T-helper 17 cell (primary cell): ENCODE results near the gene COL18A1. TPM values are rescaled to one million over a fixed set of nuclear protein-coding genes. Genes with fewer than 3 reads are reported as not detected.
"Not testable (repeated sequence)": the region's sequence is repeated elsewhere in the genome, so short reads cannot be mapped to it uniquely, and the experiment has no call there.

Experiments
- ATAC-seq: fragments of 150-1000 bp; cut with Tn5 transposase; 2 replicates; pipeline ENCODE4 v1.10.0; 2021; ENCODE audit warnings: mild to moderate bottlenecking, moderate library complexity
- DNase-seq, 3 donors: peaks; one replicate each; pipeline versions ENCODE4 v3.0.0 to v3.0.0-alpha.2; 2020 to 2021
- H3K9me3 ChIP-seq: one replicate; pipeline ENCODE4 v1.7.0; 2013; ENCODE audit warnings: low read length, mild to moderate bottlenecking; ENCODE audit not compliant: control insufficient read depth, poor library complexity, severe bottlenecking
- H3K27ac Mint-ChIP-seq: one replicate; pipeline ENCODE4 v1.8.0; 2022; ENCODE audit warnings: mild to moderate bottlenecking, moderate library complexity, mixed read lengths
- H3K27me3 Mint-ChIP-seq: one replicate; pipeline ENCODE4 v1.8.0; 2022; ENCODE audit warnings: mixed read lengths
- H3K36me3 Mint-ChIP-seq: one replicate; pipeline ENCODE4 v1.8.0; 2022; ENCODE audit warnings: low read depth, mixed read lengths
- H3K4me1 Mint-ChIP-seq: one replicate; pipeline ENCODE4 v1.8.0; 2022; ENCODE audit warnings: mild to moderate bottlenecking, mixed read lengths
- H3K4me3 Mint-ChIP-seq: one replicate; pipeline ENCODE4 v1.8.0; 2022; ENCODE audit warnings: mild to moderate bottlenecking, moderate library complexity, mixed read lengths
- total RNA-seq, 4 donors: library from RNA in 2 of 4; stranded (reverse) in 2 of 4; gene quantifications; one replicate each; pipeline ENCODE4 v1.2.3 and lab custom pipeline; 2022 to 2026

Gene COL18A1
- total RNA-seq, 2 donors from 2014 or later = 5.4 to 17.1 TPM

DNA sequence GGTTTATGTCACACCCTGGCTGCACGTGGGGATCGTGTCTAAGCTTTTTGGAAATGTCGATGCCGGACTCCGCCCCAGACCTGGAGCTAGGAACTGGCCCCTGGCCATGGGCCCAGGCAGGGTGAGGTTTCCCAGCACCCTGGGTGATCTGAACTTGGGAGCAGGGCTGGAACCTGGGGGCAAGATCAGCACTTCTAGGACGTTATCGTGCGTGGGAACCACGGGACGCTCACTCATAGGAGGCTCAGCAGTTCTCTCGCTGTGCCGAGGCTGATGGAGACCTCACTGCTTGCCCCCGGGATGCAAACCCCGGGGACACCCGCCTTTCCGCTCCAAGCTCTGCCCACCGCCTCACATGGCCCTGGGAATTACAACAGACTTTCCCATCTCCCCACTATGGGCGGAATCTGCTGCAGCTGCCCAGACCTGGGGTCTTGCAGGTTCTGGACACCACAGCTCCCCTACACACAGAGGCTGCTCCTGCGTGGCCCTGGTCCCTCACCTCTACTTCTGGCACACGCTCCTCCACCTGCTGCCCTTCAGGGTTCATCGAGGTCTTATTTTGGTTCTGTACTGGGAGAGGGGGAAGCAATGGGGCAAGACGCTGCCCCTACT is 35.9 kb downstream of the COL18A1 start:
- H3K9me3 ChIP-seq = no peaks in the 10 kb centered on the region
- Mint-ChIP-seq H3K4me1 (peaks cover 10% of the 10 kb centered on the region), H3K4me3 (no peak overlapping the region), H3K27me3 (peaks cover 22% of the 10 kb centered on the region), H3K27ac (peak overlapping the region; percentile 11), H3K36me3 (peaks cover 3% of the 10 kb centered on the region)
- DNase-seq (no peak), ATAC-seq (no peak)

- H3K9me3 ChIP-seq = no peaks in the 10 kb centered on the region
- Mint-ChIP-seq H3K36me3 (peaks cover 3% of the 10 kb centered on the region), H3K4me3 (no peak overlapping the region), H3K27ac (peak overlapping the region; percentile 11), H3K4me1 (peaks cover 8% of the 10 kb centered on the region), H3K27me3 (peaks cover 22% of the 10 kb centered on the region)
- DNase-seq = no peak
- ATAC-seq = no peak
Observed at GRCh38 chr21:45441431-45442255, 36.7 kb downstream of the COL18A1 start.

GRCh38 chr21:45442276-45442675 is 37.3 kb downstream of the COL18A1 start:
- no peak overlapping the region for H3K27ac Mint-ChIP-seq
- H3K4me3 Mint-ChIP-seq = no peak overlapping the region
- H3K36me3 Mint-ChIP-seq = peaks cover 3% of the 10 kb centered on the region

DNA sequence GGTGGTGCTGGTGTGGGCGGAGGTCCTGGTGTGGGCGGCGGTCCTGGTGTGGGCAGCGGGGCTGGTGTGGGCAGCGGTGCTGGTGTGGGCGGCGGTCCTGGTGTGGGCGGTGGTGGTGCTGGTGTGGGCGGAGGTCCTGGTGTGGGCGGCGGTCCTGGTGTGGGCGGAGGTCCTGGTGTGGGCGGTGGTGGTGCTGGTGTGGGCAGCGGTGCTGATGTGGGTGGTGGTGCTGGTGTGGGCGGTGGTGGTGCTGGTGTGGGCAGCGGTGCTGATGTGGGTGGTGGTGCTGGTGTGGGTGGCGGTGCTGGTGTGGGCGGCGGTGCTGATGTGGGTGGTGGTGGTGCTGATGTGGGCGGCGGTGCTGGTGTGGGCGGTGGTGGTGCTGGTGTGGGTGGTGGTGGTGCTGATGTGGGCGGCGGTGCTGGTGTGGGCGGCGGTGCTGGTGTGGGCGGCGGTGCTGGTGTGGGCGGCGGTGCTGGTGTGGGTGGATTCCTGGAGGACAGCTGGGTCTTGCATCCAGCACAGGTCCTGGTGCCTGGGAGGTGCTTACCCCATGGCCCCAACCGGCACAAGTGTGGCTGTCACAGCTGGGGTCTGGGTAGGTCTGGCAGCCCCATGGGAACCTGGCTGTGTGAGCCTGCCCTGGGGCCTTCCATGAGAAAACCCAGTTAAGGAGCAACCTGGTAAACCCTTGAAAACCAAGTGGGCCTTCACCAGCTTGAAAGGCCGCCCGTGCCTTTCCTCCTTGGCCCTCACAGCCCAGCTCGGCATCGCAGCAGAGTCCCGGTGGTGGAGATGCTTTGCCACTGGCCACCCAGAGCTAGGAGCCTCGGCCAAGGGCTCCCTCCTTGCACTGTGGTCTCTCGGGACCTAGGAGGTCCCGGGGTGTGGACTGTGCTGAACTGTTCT is 38.0 kb downstream of the COL18A1 start:
- not testable (repeated sequence) for H3K4me1 Mint-ChIP-seq, H3K36me3 Mint-ChIP-seq, ATAC-seq, H3K4me3 Mint-ChIP-seq, DNase-seq, H3K27ac Mint-ChIP-seq, H3K9me3 ChIP-seq
- H3K27me3 Mint-ChIP-seq = peaks cover 27% of the 10 kb centered on the region

More at GRCh38 chr21:45442276-45442675, 37.3 kb downstream of the COL18A1 start:
- ATAC-seq (no peak), DNase-seq (no peak)
- H3K27me3 Mint-ChIP-seq = peaks cover 22% of the 10 kb centered on the region
- no peaks in the 10 kb centered on the region for H3K9me3 ChIP-seq
- H3K4me1 Mint-ChIP-seq = peaks cover 8% of the 10 kb centered on the region

- no peak overlapping the region for H3K4me3 Mint-ChIP-seq
- no peak for DNase-seq
Observed at GRCh38 chr21:45443595-45444181, 38.7 kb downstream of the COL18A1 start.

GRCh38 chr21:45444385-45444784 is 39.4 kb downstream of the COL18A1 start:
- no peaks in the 10 kb centered on the region for H3K9me3 ChIP-seq
- ATAC-seq (no peak), DNase-seq (no peak)
- Mint-ChIP-seq H3K4me1 (peaks cover 7% of the 10 kb centered on the region), H3K4me3 (no peak overlapping the region), H3K27ac (no peak overlapping the region), H3K36me3 (peaks cover 3% of the 10 kb centered on the region), H3K27me3 (peaks cover 42% of the 10 kb centered on the region)

More at GRCh38 chr21:45443595-45444181, 38.7 kb downstream of the COL18A1 start:
- no peaks in the 10 kb centered on the region for H3K9me3 ChIP-seq
- no peak for ATAC-seq
- Mint-ChIP-seq H3K4me1 (peaks cover 8% of the 10 kb centered on the region), H3K27me3 (peaks cover 35% of the 10 kb centered on the region), H3K27ac (no peak overlapping the region), H3K36me3 (peaks cover 3% of the 10 kb centered on the region)

DNA sequence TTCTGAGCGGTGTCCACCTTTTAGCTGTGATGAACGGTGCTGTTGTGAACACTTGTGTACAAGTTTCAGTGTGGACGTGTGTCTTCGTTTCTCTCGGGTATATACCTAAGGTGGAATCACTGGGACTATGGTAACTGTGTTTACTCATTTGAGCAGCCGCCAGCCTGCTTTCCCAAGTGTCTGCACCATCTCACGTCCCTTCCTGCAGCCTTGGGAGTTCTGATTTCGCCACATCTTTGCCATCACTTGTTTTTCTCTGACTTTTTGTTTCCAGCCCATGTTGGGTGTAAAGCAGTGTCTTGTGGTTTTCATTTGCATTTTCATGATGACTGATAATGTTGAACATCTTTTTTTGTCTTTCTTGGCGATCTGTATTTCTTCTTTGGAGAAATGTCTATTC is 40.4 kb downstream of the COL18A1 start:
- H3K36me3 Mint-ChIP-seq = peaks cover 3% of the 10 kb centered on the region
- ATAC-seq (no peak), DNase-seq (no peak)
- no peak overlapping the region for H3K27ac Mint-ChIP-seq
- no peaks in the 10 kb centered on the region for H3K9me3 ChIP-seq
- H3K27me3 Mint-ChIP-seq = peaks cover 42% of the 10 kb centered on the region
- H3K4me1 Mint-ChIP-seq = peaks cover 5% of the 10 kb centered on the region
- no peak overlapping the region for H3K4me3 Mint-ChIP-seq

GRCh38 chr21:45447821-45448220 is 42.9 kb downstream of the COL18A1 start:
- Mint-ChIP-seq H3K27ac (no peak overlapping the region), H3K4me3 (no peak overlapping the region)

GRCh38 chr21:45448283-45448809 is 43.4 kb downstream of the COL18A1 start:
- Mint-ChIP-seq H3K27me3 (peaks cover 42% of the 10 kb centered on the region), H3K4me3 (no peak overlapping the region), H3K4me1 (peaks cover 5% of the 10 kb centered on the region), H3K27ac (no peak overlapping the region), H3K36me3 (peaks cover 3% of the 10 kb centered on the region)
- DNase-seq (no peak), ATAC-seq (no peak)
- no peaks in the 10 kb centered on the region for H3K9me3 ChIP-seq

More at GRCh38 chr21:45447821-45448220, 42.9 kb downstream of the COL18A1 start:
- Mint-ChIP-seq H3K27me3 (peaks cover 42% of the 10 kb centered on the region), H3K36me3 (peaks cover 3% of the 10 kb centered on the region), H3K4me1 (peaks cover 5% of the 10 kb centered on the region)
- DNase-seq (no peak), ATAC-seq (no peak)
- H3K9me3 ChIP-seq = no peaks in the 10 kb centered on the region

DNA sequence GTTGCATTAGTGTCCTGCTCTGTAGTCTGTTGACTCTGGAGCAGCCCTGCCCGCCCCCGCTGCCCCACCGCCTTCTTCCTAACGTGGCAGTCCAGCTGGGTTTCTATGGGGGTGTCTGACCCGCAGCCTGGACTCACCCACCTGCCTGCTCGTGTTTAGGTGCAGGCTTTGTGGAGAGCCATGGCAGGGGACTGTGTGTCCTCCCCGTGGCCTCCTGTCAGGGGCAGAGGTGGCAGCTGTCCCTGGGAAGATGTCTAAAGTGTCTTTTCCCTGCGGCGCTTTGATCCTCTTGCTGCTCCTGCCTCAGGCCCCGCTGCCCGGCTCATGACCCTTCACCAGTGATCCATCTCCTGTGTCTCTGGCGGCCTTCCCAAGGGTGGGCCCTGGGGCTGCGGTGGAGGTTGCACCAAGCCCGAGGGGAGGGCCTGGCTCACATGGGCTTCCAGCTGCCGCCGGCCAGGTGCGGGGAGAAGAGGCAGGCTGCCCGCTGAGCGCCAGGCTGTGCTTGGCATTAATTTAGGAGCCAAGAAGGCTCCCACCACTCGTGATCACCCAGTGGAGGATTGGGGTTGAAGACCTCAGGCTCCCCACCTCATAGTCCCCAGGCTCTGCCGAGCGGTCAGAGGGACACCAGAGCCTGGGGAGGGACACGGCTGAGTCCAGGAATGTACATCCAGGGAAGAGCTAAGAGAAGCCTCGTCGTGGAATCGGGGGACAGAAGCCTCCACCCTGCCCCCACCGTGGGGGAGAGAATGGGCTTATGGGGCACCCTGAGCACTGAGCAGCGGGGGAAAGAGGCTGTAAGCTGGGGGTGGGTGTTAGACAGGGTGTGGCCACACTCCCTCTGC is 44.1 kb downstream of the COL18A1 start:
- H3K4me1 Mint-ChIP-seq = peaks cover 5% of the 10 kb centered on the region
- DNase-seq (no peak), ATAC-seq (no peak)
- H3K9me3 ChIP-seq = no peaks in the 10 kb centered on the region
- peaks cover 40% of the 10 kb centered on the region for H3K27me3 Mint-ChIP-seq
- no peak overlapping the region for H3K4me3 Mint-ChIP-seq
- peaks cover 3% of the 10 kb centered on the region for H3K36me3 Mint-ChIP-seq
- H3K27ac Mint-ChIP-seq = no peak overlapping the region

DNA sequence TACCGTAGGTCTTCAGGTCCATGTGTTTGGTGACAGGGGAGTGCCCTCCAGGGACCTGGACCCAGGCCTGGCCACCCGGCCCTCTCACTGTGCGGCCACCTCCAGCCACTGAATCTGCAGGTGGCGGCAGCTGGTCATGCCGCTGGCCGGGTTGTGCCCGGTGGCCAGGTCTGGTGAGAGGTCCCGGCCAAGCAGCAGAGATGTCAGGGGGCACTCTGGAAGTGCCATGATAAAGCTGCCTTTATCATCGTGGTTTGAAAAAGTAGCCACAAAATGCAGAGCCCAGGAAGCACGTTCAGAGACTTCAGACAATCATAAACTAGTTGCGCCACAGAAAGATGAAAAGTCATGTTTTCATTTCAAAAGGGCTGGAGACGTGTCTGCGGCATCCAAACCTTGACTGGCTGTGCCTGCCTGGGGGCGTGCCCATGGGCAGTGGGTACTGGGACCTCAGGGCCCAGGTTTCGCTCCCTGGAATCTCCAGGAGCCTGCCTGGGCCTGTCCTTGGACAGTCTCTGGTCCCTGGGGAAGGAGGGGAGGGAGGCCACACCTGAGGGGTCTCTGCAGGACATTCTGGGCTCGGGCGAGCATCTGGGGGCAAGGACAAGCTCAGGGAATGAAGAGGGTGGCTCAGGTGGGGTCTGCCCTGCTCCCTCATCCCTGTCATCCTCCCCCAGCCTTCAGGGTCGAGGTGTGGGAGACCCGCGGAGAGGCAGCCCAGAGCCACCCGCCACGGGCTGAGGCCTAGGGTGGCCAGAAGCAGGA is 44.9 kb downstream of the COL18A1 start:
- Mint-ChIP-seq H3K27me3 (peaks cover 34% of the 10 kb centered on the region), H3K4me3 (no peak overlapping the region), H3K36me3 (peaks cover 3% of the 10 kb centered on the region), H3K4me1 (peaks cover 3% of the 10 kb centered on the region), H3K27ac (no peak overlapping the region)
- H3K9me3 ChIP-seq = no peaks in the 10 kb centered on the region
- ATAC-seq (no peak), DNase-seq (no peak)
